ENCODE results near the gene GAB1. TPM values are rescaled to one million over a fixed set of nuclear protein-coding genes. Genes with fewer than 3 reads are reported as not detected.

Gene GAB1
- total and polyA plus RNA-seq, 2 of the 13 experiments (the other 11 are each of a cell fraction or from before 2014, with no cell fraction given): 8.7 to 14.7 TPM

- no peak for TF ChIP-seq FOXO4 (CRISPR knock-in tag; conservative IDR thresholded peaks at IDR 0.05)
- TF ChIP-seq HMGXB4 (CRISPR knock-in tag; IDR thresholded peaks at IDR 0.05; ENCODE audit: borderline replicate concordance in 1 of 2, low read depth in 1 of 2): no peak
- no peak for TF ChIP-seq DMAP1 (CRISPR knock-in tag; IDR thresholded peaks at IDR 0.05)
- TF ChIP-seq ZNF513 (CRISPR knock-in tag; conservative IDR thresholded peaks at IDR 0.05): no peak
- no peak for TF ChIP-seq ZKSCAN1 (IDR thresholded peaks at IDR 0.05; ENCODE audit: low read length)
Measured at GRCh38 chr4:143356493-143356892, 19.8 kb downstream of the GAB1 start (continued).

GRCh38 chr4:143357161-143357845 lies 20.6 kb downstream of the GAB1 start:
- ChIA-PET POLR2A (no interaction called here), CTCF (ENCODE audit: low intra/inter-chr PET ratio, low total read pairs) (no interaction called here)
- TF ChIP-seq ZNF331 (CRISPR knock-in tag; IDR thresholded peaks at IDR 0.05): no peak
- FAIRE-seq: no peak
- H3K9me3 ChIP-seq (ENCODE audit: low read length): no peaks in the 10 kb centered on the region
- no peak for ATAC-seq
- H3K4me1 ChIP-seq (ENCODE audit: insufficient read depth, low read length): peaks cover 20% of the 10 kb centered on the region
- no peak overlapping the region for H2AFZ ChIP-seq (ENCODE audit: low read length)
- H4K20me1 ChIP-seq (ENCODE audit: insufficient read depth, low read length): no peaks in the 10 kb centered on the region
- no peak overlapping the region for H3K27ac ChIP-seq (ENCODE audit: extremely low read length, insufficient read depth, low read length)
- no peak overlapping the region for H3K9ac ChIP-seq (ENCODE audit: insufficient read depth, low read depth, low read length)
- BruUV-seq (replicated peaks): no TSS peak
- no peak overlapping the region for H3K4me2 ChIP-seq (ENCODE audit: low read depth, low read length)
- in situ Hi-C loops (cut with HindIII; ENCODE audit: extremely low pct_ligation_motif_present, low pct_unique_long_range_greater_than_20kb): no loop called here
- no peaks in the 10 kb centered on the region for H3K36me3 ChIP-seq (replicated peaks in 1 of 2; ENCODE audit: control insufficient read depth in 1 of 2, insufficient read depth in 2 of 2, low read length in 2 of 2)
- no peak for DNase-seq (ENCODE audit: low spot score)
- peaks cover 39% of the 10 kb centered on the region for H3K79me2 ChIP-seq (ENCODE audit: insufficient read depth, low read length)
- H3K27me3 ChIP-seq (ENCODE audit: control insufficient read depth in 1 of 2, insufficient read depth in 2 of 2, low read length in 2 of 2): no peaks in the 10 kb centered on the region
- intact Hi-C loops (cut with micrococcal nuclease; ENCODE audit: unreplicated experiment): no loop called here
- H3K4me3 ChIP-seq (replicated peaks in 1 of 3; ENCODE audit: insufficient read depth in 1 of 3, low read depth in 2 of 3, low read length in 3 of 3): no peak overlapping the region
- WGBS (ENCODE audit: low lambda C conversion rate): 100% methylated on average over 1 of the region's 1 CpG
